Pancreas (tissue), 10 donors: ENCODE measurements around the gene TCFL5. TPM values are rescaled to one million over a fixed set of nuclear protein-coding genes. Genes with fewer than 3 reads are reported as not detected.

Experiments
- ATAC-seq, 4 donors: fragments of 200-7000 bp; cut with Tn5 transposase; one replicate each; pipeline versions ENCODE4 v1.8.0 to v1.9.1; 2020; ENCODE audit warnings: mild to moderate bottlenecking in 4 of 4, moderate library complexity in 4 of 4
- DNase-seq, 6 donors: peaks; one replicate each; pipeline ENCODE4 v3.0.0-alpha.2; 2020
- FAIRE-seq: peaks from 2 replicates; lab custom pipeline; 2012; peaks lifted over from hg19 to GRCh38; lab: Jason Lieb, UNC
- H3K27ac ChIP-seq, 4 donors: fragments of 200-600 bp; sonication (generic); 1 replicate in 3 of 4; 2 replicates in 1 of 4; pipeline versions ENCODE4 v1.5.0 to v1.8.0; 2020
- H3K27me3 ChIP-seq, 4 donors: fragments of 200-600 bp; one replicate each; pipeline ENCODE4 v1.8.0; 2021
- H3K36me3 ChIP-seq, 3 donors: fragments of 200-600 bp; sonication (generic) in 1 of 3; one replicate each; pipeline versions ENCODE4 v1.5.0 to v1.8.0; 2020 to 2021
- H3K4me1 ChIP-seq, 3 donors: fragments of 200-600 bp; one replicate each; pipeline ENCODE4 v1.8.0; 2021
- H3K4me3 ChIP-seq, 4 donors: fragments of 200-600 bp; sonication (generic) in 2 of 4; one replicate each; pipeline versions ENCODE4 v1.5.0 to v1.8.0; 2020 to 2021
- H3K9me3 ChIP-seq, 4 donors: fragments of 200-600 bp; one replicate each; pipeline ENCODE4 v1.8.0; 2021
- CTCF ChIP-seq, 4 donors: fragments of 200-600 bp; sonication (generic) in 3 of 4; IDR thresholded peaks; one replicate each; pipeline versions ENCODE4 v1.5.0 to v1.8.0; 2021; ENCODE audit warnings: antibody characterized with exemption in 4 of 4
- WGBS, 2 donors: extraction: QIAGEN DNeasy Blood & Tissue Kit; methylation state at CpG; one replicate each; pipeline ENCODE4 v1.1.7; 2013; 5-methylcytosine and 5-hydroxymethylcytosine counted together
- intact Hi-C, 3 donors: fragments of 100-400 bp; cut with DNase I; formaldehyde crosslinking; loops; one replicate each; pipeline versions ENCODE4 v1.11.1 to v1.14.2; 2022
- polyA plus RNA-seq, 2 donors: library from polyadenylated mRNA; stranded (reverse); fragments of 200-250 nt; gene quantifications; one replicate each; pipeline ENCODE4 v1.2.3, GENCODE V29; 2013
- total RNA-seq, 6 donors: library from RNA; stranded (reverse); fragmentation: NEBNext Ultra II Directional in 4 of 6; extraction: Animal tissue kit (Norgen Biotek cat#: 25700) in 4 of 6; gene quantifications; one replicate each; pipeline versions ENCODE4 v1.2.1 to v1.2.4, GENCODE V29; 2021 to 2023
- donor health status: healthy with polysubstance abuse.
- donor health status: DM: no; HTN: no; CAD: no; lungs with moderate emphysema.
- donor health status: DM: no; HTN: no; CAD: no.
- donor health status: control.
- donor health status: control.
- donor health status: Bipolar disorder and iron deficiency.
- donor health status: DM: yes; HTN: yes; CAD: no.
- donor health status: DM: no; HTN: no; CAD: no.
- donor health status: DM: no; HTN: no; CAD: no.
- donor health status: DM: yes; HTN: yes; CAD: no.

Gene TCFL5
- total and polyA plus RNA-seq, 8 donors = 2.5 to 4.9 (median 4.0) TPM

- Histone ChIP-seq H3K36me3 (peaks cover 0 to 31% (median 18%) of the 10 kb centered on the region in 3 donors), H3K4me3 (no peak overlapping the region), H3K4me1 (peaks cover 0 to 6% (median 0%) of the 10 kb centered on the region in 3 donors), H3K27ac (no peak overlapping the region), H3K9me3 (no peaks in the 10 kb centered on the region), H3K27me3 (peaks cover 0 to 5% (median 0%) of the 10 kb centered on the region in 4 donors)
- TF ChIP-seq CTCF (IDR thresholded peaks at IDR 0.05) = no peak
- WGBS, 2 donors = 43 to 64% methylated on average over 12 of the region's 12 CpGs
- FAIRE-seq (no peak), DNase-seq (no peak), ATAC-seq (no peak)
- intact Hi-C loops = no loop called here
Measured at GRCh38 chr20:62814709-62815065, 46.9 kb downstream of the TCFL5 start.

GRCh38 chr20:62814060-62814708 lies 47.4 kb downstream of the TCFL5 start:
- Histone ChIP-seq H3K36me3 (peaks cover 0 to 36% (median 22%) of the 10 kb centered on the region in 3 donors), H3K4me3 (no peak overlapping the region), H3K27me3 (peaks cover 0 to 5% (median 0%) of the 10 kb centered on the region in 4 donors), H3K27ac (no peak overlapping the region), H3K4me1 (peaks cover 0 to 6% (median 0%) of the 10 kb centered on the region in 3 donors), H3K9me3 (no peaks in the 10 kb centered on the region)
- ATAC-seq (no peak), DNase-seq (no peak), FAIRE-seq (no peak)
- intact Hi-C loops = no loop called here
- WGBS, 2 donors = 64 to 72% methylated on average over 12 to 13 of the region's 13 CpGs
- no peak for TF ChIP-seq CTCF (IDR thresholded peaks at IDR 0.05)

- DNase-seq (no peak), FAIRE-seq (no peak), ATAC-seq (no peak)
- WGBS, 2 donors = 87 to 93% methylated on average over 13 of the region's 13 CpGs
- intact Hi-C loops = no loop called here
- H3K4me1 ChIP-seq = peaks cover 0 to 3% (median 0%) of the 10 kb centered on the region in 3 donors
- peaks cover 0 to 42% (median 22%) of the 10 kb centered on the region in 3 donors for H3K36me3 ChIP-seq
- H3K4me3 ChIP-seq = no peak overlapping the region
- H3K27me3 ChIP-seq = peaks cover 0 to 5% (median 0%) of the 10 kb centered on the region in 4 donors
- H3K9me3 ChIP-seq = no peaks in the 10 kb centered on the region
- TF ChIP-seq CTCF (IDR thresholded peaks at IDR 0.05) = no peak
- no peak overlapping the region for H3K27ac ChIP-seq
Measured at GRCh38 chr20:62813588-62813987, 48.0 kb downstream of the TCFL5 start.

GRCh38 chr20:62812907-62813200 lies 48.8 kb downstream of the TCFL5 start:
- H3K27me3 ChIP-seq = peaks cover 0 to 5% (median 0%) of the 10 kb centered on the region in 4 donors
- no peak for ATAC-seq
- peaks cover 0 to 43% (median 22%) of the 10 kb centered on the region in 3 donors for H3K36me3 ChIP-seq
- WGBS, 2 donors = 90 to 95% methylated on average over 9 to 11 of the region's 11 CpGs
- no peak for TF ChIP-seq CTCF (IDR thresholded peaks at IDR 0.05)
- no peak overlapping the region for H3K4me3 ChIP-seq
- intact Hi-C loops = no loop called here
- no peaks in the 10 kb centered on the region for H3K4me1 ChIP-seq
- H3K27ac ChIP-seq = no peak overlapping the region
- H3K9me3 ChIP-seq = no peaks in the 10 kb centered on the region
- no peak for FAIRE-seq
- no peak for DNase-seq

- H3K27me3 ChIP-seq = peaks cover 0 to 4% (median 0%) of the 10 kb centered on the region in 4 donors
- DNase-seq (no peak), FAIRE-seq (no peak), ATAC-seq (no peak)
- H3K9me3 ChIP-seq = no peaks in the 10 kb centered on the region
- no peak overlapping the region for H3K27ac ChIP-seq
- no peaks in the 10 kb centered on the region for H3K4me1 ChIP-seq
- no peak for TF ChIP-seq CTCF (IDR thresholded peaks at IDR 0.05)
- WGBS, 2 donors = 90 to 93% methylated on average over 39 to 43 of the region's 43 CpGs
- peaks cover 0 to 47% (median 22%) of the 10 kb centered on the region in 3 donors for H3K36me3 ChIP-seq
- intact Hi-C loops = no loop called here
- no peak overlapping the region for H3K4me3 ChIP-seq
Measured at GRCh38 chr20:62812181-62812906, 49.3 kb downstream of the TCFL5 start.
